ENCODE data around the gene TBX6.

TBX6 gene

DNA sequence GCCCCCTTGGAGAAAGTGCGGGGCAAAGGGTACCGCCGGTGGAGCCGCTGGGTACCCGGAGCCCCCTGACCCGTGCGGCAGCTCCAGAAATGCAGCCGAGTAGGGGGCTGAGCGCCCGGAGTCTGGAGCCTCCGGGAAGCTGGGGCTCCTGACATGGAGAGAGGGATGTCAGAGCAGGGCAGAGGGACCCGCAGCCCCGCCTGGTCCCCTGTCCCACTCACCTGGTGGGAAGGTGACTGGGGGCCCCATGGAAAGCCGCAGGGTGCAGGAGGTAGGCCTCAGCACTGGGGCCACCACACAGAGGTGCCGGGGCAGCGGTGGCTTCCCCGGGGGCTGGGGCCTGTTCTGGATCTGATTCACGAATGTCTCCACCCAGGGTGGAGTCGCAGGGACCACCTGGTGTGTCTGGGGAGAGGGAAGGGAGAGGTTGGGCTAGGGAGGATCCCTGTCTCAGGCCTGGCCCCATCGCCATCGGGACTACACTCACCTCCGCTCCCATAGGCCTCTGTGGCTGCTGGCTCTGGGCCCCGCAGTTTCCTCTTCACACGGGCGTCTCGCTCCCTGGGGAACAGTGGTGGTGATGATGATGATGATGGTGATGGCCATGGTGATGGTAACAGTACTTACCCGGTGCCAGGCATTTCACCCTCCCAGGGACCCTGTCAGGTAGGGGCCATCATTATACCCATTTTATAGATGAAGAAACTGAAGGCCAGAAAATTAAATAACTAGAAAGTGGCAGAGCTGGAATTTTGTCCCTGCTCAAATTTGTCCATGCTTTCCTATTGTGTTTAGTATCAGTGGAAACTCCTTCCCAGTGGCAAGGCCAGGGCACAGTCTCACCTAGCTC, 5.2 kb downstream of the TBX6 start:
- DNase-seq (ENCODE audit: low spot score): no peak

DNA sequence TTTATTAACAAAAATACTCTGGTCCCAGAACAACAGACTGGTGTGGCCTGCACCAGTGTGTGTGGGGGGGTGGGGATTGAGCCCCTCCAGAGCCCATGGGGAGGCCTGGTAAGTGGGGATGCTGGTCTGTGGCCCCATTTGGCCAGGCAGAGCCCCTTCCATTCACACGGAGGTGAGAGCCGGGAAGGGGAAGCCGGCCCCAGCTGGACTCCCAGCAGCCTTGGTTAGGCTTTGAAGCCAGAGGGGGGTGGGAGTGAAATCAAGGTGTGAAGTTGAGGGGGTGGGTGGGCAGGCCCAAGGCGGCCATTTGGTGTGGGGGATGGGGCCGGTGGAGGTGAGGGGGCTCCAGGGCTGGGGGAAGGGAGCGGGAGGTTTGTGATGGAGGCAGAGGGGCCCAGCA, 5.9 kb downstream of the TBX6 start:
- no peak for DNase-seq (ENCODE audit: low spot score)

DNA sequence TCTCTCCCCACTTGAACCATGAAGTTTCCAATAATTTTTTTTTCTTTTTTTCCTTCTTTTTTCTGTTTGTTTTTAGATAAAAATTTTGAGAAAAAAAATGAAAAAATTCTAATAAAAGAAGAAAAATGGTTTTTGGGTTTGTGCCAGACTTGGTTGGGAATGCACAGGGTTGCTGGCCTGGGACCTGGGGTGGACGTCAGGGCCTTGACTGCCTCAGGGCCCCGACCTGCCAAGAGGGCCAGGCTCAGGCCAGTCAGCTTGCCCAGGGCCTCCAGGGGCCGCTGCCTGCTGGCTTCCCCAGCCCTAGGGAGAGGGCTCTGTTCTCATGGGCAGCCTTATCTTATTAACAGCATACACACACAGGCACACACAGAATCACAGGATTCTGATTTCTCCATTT, 6.5 kb downstream of the TBX6 start:
- no peak for DNase-seq (ENCODE audit: low spot score)

- DNase-seq (ENCODE audit: low spot score): peak; percentile 54
Measured at GRCh38 chr16:30084816-30085159, 6.9 kb downstream of the TBX6 start.

- DNase-seq (ENCODE audit: low spot score): no peak
Measured at GRCh38 chr16:30084096-30084815, 7.5 kb downstream of the TBX6 start.

DNA sequence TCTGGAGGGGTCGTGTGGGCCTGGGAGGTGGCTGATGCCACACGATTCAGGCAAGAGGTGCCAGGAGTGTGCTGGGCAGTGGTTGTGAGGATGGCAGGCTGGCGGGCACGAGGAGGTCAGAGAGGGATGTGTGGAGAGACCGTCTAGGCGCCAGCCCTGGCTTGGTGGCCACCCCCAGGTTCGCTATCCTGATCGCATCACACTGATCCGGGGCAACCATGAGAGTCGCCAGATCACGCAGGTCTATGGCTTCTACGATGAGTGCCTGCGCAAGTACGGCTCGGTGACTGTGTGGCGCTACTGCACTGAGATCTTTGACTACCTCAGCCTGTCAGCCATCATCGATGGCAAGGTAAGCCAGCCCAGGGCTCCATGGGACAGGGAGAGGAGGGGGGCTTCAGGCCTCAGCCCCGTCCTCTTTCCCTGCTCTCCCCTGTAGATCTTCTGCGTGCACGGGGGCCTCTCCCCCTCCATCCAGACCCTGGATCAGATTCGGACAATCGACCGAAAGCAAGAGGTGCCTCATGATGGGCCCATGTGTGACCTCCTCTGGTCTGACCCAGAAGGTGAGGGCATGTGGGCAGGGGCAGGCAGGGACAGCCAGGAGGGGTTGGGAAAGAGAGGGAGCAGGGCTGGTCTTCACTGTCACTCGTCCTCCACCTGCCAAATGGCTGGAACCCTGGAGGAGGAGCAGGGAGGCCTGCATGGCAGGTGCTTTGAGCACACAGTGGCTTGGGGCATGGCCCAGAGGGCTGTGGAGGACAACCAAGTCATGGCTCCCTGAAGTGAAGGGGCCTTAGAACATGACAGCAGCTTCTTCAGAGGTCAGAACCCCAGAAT, 8.3 kb downstream of the TBX6 start:
- no peak for DNase-seq (ENCODE audit: low spot score)

GRCh38 chr16:30082545-30083090, 9.1 kb downstream of the TBX6 start:
- no peak for DNase-seq (ENCODE audit: low spot score)

DNA sequence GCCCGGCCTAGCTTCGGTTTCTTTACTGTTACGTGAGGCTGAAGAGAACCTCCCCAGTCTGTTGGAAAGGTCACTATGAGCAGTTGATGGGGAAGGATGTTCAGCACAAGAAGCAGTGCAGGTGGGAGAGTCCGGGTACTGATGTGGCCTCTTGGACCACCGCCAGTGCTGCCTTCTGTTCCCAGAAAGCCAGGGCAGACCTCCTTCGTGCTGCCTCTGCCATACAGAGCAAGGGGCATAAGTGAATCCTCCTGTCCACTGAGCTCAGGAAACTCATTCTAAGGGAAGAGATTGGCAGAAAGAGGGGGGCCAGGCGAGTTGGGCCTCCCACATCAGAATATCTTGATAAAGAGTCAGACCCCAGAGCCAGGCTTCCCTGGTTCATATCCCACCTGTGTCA, 12.2 kb downstream of the TBX6 start:
- DNase-seq (ENCODE audit: low spot score): no peak

- no peak for DNase-seq (ENCODE audit: low spot score)
Measured at GRCh38 chr16:30078744-30079143, 13.0 kb downstream of the TBX6 start.

GRCh38 chr16:30077656-30078055, 14.1 kb downstream of the TBX6 start:
- DNase-seq (ENCODE audit: low spot score): no peak

DNA sequence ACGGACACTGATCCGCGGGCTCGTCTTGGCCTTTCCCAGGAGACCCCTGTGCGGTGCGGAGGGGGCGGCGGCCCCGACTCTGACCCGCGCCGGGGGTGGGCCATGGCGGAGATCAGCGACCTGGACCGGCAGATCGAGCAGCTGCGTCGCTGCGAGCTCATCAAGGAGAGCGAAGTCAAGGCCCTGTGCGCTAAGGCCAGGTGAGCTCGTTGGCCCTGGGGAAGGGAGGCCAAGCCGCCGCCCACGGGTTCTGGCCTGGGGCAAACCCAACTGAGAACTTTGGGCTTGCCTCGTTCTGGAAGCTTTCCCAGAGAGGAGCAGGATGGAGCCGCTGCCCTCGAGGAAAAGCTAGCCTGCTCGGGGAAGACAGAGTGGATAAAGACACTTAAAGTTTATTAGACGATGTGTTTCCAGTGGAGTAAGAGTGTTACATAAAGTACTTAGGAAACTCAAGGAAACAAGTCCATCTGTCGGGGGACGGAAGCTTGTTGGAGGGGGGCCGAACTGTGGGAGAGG, 15.4 kb downstream of the TBX6 start:
- DNase-seq (ENCODE audit: low spot score): peak; percentile 58

DNA sequence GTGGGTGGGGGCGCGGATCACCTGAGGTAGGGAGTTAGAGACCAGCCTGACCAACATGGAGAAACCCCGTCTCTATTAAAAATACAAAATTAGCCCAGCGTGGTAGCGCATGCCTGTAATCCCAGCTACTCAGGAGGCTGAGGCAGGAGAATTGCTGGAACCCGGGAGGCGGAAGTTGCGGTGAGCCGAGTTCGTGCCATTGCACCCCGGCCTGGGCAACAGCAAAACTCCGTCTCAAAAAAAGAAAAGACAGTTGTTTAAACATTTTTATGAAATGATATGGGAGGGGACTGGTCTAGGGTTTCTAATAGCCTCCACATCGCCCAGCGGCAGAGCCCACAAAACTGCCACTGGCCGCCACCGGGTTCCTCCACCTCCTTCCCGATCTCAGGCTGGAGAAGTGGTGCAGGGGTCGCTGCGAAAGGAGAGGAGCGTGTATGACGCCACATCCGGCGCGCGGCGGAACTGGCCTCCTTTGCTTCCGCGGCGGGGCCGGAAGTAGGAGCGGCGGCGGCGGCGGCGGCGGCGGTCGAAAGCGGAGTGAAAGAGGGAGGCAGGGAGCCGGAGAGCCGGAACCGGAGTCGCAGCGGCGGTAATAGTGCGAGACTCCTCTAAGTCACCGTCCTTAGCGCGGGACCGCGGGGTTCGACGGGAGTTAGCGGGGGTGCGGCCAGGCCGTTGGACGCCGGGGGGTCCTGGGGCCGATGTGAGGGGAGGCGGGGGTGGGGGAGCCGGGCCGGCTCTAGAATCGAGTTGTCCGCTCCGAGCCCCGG, 16.0 kb downstream of the TBX6 start, which contains the start of gene PPP4C:
Gene PPP4C (plus strand): TSS at position 492 of the 773 bp plus-strand sequence. CDS start 384 bp downstream, outside the sequence.
- peak; percentile 94 for DNase-seq (ENCODE audit: low spot score)

DNA sequence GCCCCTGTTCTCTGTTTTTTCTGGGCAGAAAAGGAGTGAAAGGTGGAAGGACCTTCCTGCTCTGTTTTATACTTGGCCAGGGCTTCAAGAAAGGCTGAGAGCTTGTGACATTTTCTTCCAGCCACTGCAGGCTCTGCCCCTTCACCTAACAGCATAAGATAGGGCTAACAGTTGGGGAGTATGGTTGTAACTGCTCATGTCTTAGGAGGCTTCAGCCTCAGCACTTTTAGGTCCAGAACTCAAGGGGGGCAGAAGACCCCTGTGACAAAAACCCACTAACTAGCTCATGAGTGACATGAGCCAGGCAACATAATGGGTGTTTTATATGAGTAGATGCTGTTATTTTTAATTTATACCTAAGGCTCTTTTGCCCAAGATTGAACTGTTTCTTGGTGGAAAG, 21.2 kb downstream of the TBX6 start:
- DNase-seq (ENCODE audit: low spot score): no peak

GRCh38 chr16:30069611-30070462, 21.9 kb downstream of the TBX6 start:
- no peak for DNase-seq (ENCODE audit: low spot score)

DNA sequence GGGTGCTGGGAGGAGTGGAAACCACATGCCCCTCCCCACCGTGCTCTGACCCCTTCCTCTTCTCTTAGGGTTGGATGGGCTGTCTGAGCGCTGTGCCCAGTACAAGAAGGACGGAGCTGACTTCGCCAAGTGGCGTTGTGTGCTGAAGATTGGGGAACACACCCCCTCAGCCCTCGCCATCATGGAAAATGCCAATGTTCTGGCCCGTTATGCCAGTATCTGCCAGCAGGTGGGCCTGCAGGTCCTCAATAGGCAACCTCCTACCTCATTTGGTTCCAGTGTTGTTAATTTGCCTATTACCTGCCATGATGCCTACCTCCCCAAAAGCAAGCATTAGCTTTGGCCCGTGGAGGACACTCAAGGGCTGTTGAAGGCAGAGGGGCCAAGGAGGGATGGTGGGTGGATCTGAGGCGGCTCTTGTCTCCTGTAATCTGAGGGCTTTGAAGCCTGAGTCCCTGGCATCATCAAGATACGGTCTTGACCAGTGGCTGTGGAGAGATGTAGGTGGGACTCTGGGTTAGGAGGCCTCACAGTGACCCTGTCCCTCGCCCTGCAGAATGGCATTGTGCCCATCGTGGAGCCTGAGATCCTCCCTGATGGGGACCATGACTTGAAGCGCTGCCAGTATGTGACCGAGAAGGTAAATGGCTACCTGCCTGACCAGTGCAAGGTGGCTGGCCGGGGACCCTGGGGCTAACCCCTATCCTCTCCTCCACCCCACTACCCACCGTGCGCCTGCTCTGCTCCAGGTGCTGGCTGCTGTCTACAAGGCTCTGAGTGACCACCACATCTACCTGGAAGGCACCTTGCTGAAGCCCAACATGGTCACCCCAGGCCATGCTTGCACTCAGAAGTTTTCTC, 22.7 kb downstream of the TBX6 start:
- no peak for DNase-seq (ENCODE audit: low spot score)

DNA sequence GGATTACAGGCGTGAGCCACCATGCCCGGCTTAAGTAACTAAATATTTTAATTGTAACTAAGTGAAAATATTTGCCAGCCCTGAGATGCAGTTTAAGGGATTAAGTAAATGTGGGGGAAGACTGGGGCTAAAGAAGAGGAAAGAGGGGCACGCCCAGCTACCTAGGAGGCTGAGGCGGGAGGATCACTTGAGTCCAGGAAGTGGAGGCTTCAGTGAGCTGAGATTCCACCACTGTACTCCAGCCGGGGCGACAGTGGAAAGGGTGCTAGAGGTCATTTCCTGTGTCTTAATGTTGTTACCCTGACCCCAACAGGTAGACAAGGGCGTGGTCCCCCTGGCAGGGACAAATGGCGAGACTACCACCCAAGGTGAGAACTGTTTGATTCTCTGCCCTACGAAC, 23.4 kb downstream of the TBX6 start:
- DNase-seq (ENCODE audit: low spot score): no peak

- DNase-seq (ENCODE audit: low spot score): no peak
Measured at GRCh38 chr16:30067584-30067916, 24.2 kb downstream of the TBX6 start.

DNA sequence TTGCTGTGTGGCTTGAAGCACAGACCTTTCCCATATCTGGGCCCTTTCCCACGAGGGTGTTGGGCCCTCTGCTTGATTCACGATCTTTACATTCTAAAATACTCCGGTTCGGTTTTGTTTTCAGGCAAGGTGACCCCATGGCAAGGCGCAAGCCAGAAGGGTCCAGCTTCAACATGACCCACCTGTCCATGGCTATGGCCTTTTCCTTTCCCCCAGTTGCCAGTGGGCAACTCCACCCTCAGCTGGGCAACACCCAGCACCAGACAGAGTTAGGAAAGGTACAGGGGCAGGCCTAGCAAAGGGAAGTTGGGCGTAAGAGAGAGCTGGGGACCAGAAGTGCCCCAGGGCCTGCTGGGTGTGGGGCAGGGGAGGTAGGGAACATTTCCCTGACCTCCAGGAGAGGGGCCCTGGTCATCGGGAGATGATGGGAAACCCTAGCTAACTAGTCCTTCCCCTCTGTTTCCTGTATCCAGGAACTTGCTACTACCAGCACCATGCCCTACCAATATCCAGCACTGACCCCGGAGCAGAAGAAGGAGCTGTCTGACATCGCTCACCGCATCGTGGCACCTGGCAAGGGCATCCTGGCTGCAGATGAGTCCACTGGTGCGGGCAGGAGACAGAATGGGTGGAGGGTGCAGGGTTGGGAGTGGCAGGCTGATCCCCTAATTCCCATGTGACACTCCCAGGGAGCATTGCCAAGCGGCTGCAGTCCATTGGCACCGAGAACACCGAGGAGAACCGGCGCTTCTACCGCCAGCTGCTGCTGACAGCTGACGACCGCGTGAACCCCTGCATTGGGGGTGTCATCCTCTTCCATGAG, 24.8 kb downstream of the TBX6 start:
- no peak for DNase-seq (ENCODE audit: low spot score)

Data from AG20443 (cell line).